ENCODE measurements around the gene EGFR.
A peak's percentile ranks its signal among the peaks of the same experiment; 100 is the strongest.

The EGFR gene

DNA sequence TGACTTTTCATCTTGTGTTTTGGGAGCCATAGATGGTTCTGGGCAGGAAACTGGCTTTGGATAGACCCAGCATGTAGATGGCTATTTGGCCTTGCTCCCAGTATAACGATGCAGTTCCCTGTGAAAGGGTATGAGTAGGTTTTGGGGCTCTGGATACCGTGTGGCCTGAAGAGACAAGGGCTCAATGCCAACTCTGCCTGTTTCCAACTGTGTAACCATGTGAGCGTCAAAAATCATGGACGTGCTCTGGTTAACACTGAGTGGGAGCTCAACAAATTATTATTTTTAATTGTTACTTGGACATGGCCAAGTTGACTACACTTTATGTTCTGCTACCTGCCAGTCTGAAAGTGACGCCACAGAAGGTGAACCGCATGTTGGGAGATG is 41.8 kb downstream of the EGFR start:
- no peak for DNase-seq

DNA sequence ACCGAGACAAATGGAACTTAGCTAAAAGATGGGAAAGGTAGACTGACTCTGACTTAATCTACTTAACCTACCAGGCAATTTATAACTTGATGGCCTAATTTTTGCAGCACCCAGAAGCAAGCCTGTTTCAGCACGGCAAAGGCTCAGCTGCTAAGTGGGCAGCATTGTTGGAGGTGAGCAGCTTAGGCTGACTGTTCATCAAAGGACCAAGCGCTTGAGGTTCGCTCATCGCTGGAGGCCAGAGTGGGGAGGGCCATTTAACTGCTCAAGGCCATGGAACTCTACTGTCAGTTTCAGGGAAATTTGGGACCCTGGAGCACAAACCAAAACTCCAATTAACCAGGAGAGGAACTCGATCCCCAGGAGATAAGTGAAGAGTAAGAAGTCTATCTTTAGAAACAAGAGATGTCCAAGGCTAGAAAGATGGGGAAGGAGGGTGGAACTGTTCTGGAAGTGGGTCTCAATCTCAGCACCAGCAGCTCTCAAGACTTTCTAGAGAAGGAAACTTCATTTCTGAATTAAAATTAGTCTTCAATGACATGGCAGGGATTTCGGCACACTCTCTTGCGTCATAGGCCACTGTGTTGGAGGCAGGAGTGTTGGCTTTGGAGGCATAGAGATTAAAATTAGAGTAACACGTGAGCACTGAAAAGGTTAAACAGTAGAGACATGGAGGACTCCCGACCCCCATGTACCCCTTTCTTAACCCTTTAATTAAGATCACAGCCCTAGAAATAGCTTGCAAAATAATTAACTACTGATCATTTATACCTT is 43.1 kb downstream of the EGFR start:
- no peak for DNase-seq

DNA sequence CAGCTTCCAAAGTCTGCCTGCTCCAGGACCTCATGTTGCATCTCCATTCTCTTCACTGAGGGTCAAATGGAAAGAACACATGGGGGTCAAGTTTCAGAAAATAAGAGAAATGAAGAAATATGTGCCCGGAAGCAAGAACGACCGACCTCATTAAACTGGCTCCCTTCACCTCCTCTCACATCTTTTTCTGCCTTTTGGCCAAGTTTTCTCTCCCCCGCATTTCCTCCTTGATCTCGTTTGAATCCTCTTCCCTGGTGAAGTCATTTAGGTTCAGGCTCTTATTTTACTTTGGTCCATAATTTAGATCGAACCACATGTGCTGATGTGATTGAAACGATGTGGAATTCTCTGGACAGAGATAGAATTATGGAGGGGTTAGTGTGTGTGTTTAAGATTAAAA is 44.2 kb downstream of the EGFR start:
- DNase-seq: no peak

DNA sequence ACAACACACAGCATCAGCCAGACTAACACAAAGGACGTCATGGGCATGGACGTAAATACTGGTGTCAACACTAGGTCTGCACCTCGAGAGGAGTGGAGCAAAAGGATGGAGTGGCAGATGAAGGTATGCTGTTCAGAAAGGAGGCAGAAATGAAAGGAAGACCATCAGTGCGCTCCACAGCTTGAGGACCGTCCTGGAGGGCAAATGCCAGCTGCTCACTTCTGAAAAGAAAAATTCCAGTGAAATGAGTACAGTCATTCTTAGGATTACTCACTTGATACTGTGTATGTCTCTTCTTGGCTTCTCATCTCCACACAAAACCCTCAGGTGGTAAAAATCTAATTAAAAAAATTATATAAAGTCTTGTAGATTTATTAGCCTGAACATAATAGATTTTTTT is 44.8 kb downstream of the EGFR start:
- DNase-seq: no peak

DNA sequence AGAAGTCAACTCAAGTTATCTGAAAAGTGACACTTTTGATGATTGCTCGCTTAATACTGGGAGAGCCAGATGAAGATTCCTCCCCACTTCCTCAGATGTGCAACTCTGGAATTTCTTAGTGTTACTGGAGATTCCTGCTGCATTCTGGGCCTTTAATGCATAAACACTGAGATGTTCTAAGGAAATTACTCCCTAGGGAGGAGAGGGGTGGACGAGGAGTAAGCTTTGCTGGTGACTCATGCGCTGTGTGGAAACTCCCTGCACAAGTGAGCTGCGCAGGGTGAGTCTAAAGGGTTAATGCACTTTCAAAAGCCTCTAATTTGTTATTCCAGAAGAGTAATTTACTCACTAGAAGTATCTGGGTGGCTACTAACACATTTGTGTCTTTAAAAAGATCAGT is 46.3 kb downstream of the EGFR start:
- DNase-seq: no peak

DNA sequence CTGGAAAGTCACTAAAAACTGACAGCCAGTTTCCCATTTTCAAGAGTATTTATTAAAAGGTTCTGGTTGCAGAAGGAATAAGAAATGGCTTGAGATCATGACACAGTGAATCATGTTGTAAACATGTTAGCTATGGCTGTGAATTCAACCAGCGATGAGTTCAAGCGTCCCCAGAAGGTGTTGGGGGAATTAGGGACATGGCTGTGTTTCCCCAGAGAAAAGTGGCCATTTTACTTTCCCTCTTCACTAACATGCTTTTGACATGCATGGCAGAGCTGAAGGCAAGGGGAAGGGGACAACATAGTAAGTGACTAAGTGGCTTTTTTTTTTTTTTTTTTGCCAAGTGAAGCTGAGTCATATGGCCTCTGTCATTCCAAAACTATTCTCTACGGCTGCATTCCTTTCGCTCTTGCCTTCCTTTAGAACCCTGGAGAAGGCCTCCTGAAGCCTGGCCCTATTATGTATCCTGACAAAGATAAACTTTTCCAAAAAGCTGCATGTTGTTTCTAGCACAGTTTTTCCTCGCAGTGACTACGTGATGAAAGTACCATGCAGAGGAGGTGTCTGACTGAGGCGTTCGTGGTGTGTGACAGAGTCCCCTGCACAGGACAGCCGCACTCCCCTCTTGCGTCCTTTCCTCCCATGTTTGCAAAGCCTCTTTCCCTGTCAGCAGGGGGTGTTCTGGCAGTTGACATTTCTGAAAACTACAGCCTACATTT is 46.9 kb downstream of the EGFR start:
- no peak for DNase-seq

DNA sequence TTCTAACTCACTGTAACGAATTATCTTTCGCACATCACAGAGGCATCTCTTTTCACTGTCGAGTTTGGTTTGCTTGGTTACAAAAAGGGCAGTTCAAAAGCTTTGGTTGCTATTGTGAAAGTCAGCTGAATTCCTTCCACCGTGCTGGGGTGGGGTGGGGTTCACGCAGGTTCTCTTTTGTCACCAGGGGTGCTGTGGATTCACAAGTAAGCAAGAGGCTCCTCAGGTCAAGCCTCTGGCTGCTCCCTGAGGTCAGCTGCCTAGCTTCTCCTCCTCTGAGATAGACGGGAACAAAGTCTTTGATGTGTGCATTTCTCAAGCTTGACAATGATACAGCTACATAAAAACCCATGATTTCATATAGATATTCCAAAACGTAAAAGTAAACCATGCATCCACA is 47.7 kb downstream of the EGFR start:
- DNase-seq: no peak

DNA sequence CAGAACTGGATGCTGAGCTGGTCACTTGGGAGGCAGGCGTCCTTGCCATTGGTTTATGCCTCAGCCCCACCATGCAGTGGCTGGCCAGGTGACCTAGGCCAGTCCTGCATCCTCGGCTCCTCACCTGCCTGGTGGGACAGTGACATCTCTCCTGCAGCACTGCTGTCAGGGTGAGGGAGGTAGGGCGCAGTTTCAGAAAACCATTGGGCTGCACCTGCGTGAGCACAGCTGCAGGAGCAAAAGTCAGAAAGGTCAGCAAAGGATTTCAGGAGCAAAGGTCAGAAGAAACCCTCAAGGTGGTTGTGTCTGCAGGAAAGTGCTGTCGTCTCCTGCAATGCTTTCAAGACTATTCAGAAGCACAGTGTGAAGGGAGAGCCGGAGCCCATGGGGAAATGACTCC is 48.1 kb downstream of the EGFR start:
- DNase-seq: no peak

DNA sequence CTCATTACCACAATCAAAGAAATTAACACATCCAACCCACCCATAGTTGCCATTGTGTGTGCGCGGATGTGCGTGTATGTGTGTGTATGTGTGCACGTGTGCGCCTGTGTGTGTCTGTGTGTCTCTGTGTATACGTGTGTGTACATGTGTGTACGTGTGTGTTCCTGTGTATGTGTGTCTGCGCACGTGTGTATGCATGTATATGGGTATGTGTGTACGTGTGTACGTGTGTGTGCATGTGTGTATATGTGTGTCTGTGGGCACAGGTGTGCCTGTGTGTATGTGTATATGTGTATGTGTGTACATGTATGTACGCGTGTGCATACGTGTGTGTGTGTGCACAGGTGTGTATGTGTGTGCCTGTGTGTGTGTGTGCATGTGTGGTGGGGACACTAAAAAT is 48.9 kb downstream of the EGFR start:
- no peak for DNase-seq

DNA sequence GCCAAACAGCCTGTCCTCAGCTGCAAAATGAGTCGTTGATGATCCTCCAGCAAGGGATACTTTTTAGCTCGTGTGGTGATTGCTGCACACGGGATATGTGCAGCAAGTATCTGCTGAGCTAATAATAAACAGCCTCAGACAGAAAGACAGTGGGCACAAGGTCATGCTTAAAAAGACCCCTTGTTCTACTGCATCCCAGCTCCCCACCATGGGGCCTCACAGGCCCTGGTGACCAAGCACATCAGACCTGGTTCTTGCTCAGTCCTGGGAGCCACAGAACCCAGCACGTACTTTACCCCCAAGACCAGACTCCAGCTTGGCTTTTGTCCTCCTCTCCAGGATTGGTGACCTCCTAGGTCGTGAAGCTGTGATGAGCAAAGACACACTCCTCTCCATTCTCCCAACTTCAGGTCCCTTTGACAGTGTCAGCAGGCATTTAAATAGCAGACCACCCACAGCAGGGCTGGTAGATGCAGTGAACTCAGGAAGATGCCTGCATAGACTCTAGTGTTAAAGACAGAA is 50.5 kb downstream of the EGFR start:
- DNase-seq: no peak

DNA sequence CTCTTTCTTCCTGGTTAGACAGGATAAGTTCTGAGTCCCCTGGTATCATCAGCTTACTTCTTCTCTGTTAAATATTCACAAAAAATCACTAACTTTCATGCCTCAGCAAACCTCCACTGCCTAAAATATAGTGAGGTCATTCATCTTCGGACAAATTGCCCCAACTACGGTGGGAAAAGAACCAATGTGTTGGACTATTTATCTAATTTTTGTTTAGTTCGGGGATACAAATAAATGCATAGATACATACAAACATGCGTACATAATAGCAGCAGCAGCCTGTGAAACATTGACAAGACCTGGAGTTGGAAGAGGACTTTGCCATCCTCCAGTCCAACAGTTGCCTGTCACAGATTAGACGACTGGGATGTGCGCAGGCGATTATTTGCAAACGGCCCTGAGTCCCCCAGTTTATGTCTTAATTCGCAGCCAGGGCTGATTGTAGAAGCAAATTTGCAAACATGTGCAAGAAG is 51.5 kb downstream of the EGFR start:
- DNase-seq: no peak

DNA sequence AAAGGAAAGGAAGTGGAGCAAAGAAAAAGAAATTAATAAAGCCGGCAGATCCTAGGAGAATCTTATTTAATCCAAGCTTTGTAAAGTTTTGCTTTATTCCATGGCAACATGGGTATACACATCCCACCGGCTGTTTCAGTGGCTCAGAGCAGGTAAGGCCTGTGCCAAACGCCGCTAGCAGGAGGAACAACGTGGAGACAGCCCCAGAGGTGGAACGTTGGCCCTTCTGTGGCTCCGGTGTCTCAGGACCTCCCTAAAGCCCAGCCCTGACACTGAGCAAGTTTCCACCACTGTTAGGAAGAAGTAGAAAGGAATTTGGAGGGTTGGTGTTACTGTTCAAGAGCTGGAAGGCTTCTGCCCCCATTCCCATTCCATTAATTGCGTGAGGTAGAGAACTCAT is 52.0 kb downstream of the EGFR start:
- no peak for DNase-seq

DNA sequence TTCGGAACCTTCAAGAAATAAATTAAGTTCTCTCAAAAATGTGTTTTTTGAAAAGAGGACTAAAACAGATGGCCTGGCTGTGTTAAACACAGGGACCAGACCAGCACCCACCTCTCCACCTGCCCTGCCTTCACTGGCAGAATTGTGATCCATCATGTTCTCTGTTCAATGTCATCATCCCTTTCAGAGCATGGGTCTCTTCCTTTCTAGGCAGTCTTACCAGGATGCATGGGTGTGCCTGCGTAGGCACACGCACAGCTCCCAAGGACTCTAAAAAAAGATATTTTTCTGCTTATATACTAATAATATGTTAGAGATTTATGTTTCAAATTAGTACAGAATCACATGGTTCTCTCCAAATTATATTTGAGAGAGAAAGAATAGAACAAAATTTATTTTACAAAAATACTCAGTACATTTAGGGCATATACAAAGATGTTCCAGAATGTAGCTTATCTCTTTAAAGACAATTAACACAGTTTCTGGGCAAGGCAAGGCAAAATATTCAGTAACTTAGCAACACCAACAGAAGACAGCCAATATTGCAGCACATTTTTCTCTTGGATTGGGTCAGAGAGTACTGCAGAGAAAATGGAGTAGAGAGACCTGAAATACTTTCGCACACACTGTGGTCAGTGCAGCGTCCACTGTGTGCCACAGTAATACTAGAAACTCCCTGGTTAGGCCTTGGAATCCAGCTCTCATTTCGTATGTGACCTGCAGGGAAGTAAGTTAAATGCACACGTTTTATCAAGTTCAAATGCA is 52.8 kb downstream of the EGFR start:
- peak in 4 of 56 donors; percentile 18 to 30 (median 25) for DNase-seq

DNA sequence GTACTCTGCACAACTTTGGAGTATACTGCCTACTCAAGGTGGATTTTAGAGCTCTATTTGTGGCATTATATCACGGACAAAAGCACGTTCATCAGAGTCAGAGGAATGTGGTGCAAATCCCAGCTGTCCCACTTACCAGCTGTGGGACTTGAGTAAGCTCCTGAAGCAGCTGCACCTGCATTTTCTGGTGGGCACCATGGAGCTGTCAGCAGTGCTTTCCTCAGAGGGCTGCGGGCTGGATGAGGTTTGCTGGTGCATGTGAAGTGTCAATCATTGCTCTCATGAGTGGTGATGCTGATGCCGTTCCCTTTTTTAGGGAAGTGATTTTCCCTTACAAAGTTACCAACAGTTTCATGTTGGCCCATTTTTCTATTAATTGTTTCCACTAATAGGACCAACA is 53.4 kb downstream of the EGFR start:
- DNase-seq: no peak

DNA sequence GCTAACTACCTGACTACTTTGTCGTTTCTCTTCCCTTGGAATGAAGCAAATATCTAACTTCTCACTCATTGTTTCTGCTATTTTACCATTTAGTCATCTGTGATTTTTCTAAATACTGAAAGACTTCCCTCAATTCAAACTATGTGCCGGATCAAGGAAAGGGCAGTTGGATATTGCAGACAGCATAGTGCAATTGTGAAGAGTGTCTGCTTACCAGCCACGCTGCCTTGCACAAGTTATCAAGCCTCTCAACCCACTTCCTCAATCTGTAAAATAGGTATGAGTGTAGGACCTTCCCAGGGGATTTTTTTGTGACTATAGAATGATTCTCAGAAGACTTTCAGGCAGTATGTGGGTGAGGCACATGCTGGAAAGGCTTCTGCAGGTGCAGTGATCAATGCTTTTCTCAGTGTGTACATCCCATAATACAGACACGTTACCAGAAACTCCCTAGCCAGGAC is 54.3 kb downstream of the EGFR start:
- DNase-seq: no peak

DNA sequence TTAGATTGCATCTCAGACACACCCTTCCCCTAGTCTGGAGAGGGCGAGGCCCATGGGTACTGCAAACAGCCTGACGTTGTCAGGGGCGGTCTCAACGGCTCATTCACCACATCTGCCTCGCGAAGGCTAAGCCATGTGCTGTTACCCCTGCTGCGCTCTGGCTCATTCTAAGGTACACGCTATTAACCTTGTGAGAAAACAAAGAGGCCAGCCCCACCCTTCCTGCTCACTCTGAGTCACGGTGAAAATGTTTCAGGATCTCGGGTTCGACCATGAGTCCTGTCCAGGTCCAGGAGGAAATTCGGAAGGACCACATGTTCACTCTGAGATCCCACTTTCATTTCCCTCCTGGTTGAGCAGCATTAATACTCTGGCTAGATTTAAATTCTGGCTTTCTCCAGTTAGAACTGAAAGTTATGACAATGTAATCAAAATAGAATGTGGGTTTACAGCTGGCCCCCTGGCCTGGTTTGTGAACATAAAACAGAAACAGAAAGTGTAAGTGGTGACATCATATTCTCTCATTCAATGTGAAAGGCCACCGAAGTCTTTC is 55.2 kb downstream of the EGFR start:
- no peak for DNase-seq

DNA sequence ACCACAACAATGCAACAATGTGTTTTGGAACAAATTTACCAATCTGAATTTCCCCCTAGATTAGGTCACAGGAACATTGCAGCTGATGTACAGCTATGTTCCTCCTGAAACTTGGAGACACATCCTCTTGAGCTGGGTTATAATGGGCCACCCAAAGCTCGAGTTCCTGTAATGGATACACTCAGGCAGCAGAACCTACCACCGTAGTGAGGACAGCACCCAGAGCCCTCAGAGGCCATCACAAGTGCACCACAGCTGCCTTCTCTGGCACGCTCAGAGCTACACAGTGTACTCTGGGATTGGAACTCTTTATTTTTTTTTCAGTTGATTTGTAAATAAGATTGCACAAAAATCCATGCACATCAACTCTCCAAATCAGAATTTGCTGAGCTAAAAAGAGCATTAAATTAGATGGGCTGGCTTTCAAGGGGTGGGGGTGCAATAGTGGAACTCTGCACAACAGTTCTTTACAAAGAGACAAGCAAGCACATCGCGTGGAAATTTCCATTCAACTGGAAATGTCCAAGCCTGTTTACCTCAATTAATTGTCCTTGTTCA is 56.7 kb downstream of the EGFR start:
- peak in 3 of 56 donors; percentile 24 to 59 (median 55) for DNase-seq

DNA sequence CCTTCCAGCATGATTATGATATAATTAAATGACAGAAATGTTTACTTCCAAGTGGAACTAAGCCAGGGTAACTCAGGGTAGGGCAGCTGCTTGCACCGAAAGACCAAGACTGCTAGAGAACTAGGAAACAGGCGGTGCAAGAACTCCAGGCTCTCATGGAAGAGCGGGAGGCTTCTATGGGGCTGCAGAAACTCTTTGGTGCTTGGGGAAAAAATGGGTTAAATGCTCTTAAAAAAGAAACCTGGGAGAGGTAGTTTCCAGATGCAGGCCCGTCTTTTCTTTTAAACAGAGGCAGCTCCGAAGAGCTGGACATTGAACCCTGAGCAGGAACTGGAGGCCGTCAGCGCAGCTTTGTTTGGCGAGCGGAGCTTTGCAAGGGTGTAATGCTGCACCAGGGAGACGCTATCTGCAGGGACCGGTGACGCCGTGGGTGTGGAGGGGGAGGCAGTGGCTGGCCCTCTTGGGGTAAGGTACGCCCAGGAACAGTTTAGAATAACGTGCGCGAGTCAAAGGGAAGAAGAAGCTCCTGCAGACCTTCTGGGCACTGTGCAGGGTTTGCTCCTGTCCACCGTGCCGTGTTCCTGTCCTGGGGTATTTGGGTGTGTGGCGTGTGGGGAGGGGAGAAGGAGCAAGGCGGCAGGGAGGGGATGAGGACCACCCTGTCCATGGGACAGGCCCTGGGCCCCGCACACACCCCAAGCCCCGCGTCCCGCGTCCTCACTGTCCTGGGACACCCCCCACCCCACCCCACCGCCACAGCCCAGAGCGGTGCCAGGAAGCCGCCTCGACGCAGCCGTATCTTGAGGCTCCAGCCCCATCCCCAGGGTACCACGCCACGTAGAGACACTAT is 59.0 kb downstream of the EGFR start:
- no peak for DNase-seq

DNA sequence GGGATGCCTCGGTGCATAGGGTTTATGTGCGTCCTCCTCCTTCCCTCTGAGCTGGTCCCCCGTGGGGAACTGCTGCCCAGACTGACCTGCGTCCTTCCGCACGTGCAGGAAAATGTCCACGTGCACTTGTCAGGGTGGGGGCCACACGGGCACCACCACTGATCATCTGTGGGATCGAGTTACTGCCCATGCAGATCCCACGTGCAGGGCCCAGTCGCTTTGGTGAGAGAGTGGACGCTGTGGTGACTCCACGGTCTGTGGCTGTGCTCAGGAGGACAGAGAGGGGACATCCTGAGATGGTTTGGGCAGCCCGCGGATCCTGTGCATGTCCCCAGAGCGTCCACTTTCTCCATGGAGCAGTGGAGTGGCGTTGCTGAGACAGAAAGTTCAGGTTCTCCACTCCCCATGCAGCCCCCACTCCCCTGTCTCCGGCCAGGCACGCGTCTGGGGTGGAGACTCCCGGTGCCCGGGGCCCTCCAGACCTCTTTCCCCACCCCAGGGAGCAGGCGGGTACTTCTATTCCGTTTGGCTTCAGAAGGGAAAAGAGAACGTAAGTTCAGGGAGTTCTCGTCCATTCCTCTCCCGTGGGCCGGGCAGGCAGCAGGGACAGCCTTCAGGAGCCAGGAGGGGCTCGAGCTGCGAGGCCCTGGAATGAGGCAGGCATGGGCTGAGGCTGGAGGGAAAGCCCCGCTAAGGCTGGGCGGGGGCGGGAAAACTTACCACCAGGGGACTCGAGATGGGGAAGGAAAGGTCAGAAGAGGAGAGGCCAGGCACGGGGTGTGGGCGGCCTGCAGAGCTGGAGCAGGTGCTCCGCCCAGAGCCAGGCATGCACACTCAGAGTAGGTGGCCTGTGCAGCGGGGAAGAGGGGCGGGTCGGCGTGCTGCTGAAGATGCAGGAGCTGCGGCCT is 59.9 kb downstream of the EGFR start:
- DNase-seq: no peak
